Stimulated activated naive CD8-positive, alpha-beta T cell treated with anti-CD3 and anti-CD28 coated beads, Interleukin-15, amount 100 ng/mL, for 72 hours (primary cell): ENCODE data around the gene SAV1.
A peak's percentile ranks its signal among the peaks of the same experiment; 100 is the strongest.
"Not testable (repeated sequence)": the region's sequence is repeated elsewhere in the genome, so short reads cannot be mapped to it uniquely, and the experiment has no call there.

Experiments
- ATAC-seq: fragments of 150-1000 bp; cut with Tn5 transposase; 2 replicates; pipeline ENCODE4 v1.10.0; 2021; ENCODE audit warnings: mild to moderate bottlenecking, moderate library complexity
- DNase-seq, 2 donors: peaks; one replicate each; pipeline ENCODE4 v3.0.0; 2021 to 2022
- H3K27ac Mint-ChIP-seq, 2 donors: one replicate each; pipeline ENCODE4 v1.8.0; 2022; ENCODE audit warnings: mild to moderate bottlenecking in 2 of 2, mixed read lengths in 2 of 2, moderate library complexity in 2 of 2
- H3K27me3 Mint-ChIP-seq: one replicate; pipeline ENCODE4 v1.8.0; 2022; ENCODE audit warnings: mixed read lengths
- H3K4me1 Mint-ChIP-seq: one replicate; pipeline ENCODE4 v1.8.0; 2022; ENCODE audit warnings: mild to moderate bottlenecking, mixed read lengths
- H3K4me3 Mint-ChIP-seq, 2 donors: one replicate each; pipeline ENCODE4 v1.8.0; 2022; ENCODE audit warnings: mild to moderate bottlenecking in 2 of 2, mixed read lengths in 2 of 2, moderate library complexity in 1 of 2
- H3K9me3 Mint-ChIP-seq, 2 donors: one replicate each; pipeline ENCODE4 v1.8.0; 2022; ENCODE audit warnings: mixed read lengths in 2 of 2

Gene SAV1

GRCh38 chr14:50667996-50668825, at the start of gene SAV1:
TSS of gene SAV1 (minus strand) at chr14:50668306. CDS start at chr14:50667967, 339 bp downstream.
- Mint-ChIP-seq H3K4me3 (no peak within 1 kb of the TSS), H3K27ac (peak within 1 kb of the TSS in 1 of 2 donors; percentile 95)
- peak; percentile 63 to 65 for DNase-seq

DNA sequence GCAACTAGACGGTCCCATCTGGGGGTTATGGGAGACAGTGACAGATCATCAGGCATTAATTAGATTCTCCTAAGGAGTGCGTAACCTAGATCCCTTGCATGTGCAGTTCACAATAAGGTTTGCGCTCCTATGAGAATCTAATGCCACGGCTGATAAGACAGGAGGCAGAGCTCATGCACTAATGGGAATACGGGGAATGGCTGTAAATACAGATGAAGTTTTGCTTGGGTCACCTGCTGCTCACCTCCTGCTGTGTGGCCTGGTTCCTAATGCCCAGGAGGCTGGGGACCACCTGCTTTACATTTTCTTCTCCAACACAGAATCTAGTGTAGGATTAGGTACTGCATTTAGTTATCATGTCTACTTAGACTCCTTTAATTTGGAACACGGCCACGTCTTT, 49.7 kb upstream of the SAV1 start:
- Mint-ChIP-seq H3K4me1 (no peaks in the 10 kb centered on the region), H3K9me3 (no peaks in the 10 kb centered on the region), H3K27ac (no peak overlapping the region), H3K4me3 (no peak overlapping the region), H3K27me3 (no peaks in the 10 kb centered on the region)
- ATAC-seq (no peak), DNase-seq (no peak)

More at GRCh38 chr14:50667996-50668825, at the start of gene SAV1:
- H3K27me3 Mint-ChIP-seq = no peaks in the 10 kb centered on the region
- no peaks in the 10 kb centered on the region for H3K9me3 Mint-ChIP-seq
- ATAC-seq = peak; percentile 83
- H3K4me1 Mint-ChIP-seq = peaks cover 9% of the 10 kb centered on the region

DNA sequence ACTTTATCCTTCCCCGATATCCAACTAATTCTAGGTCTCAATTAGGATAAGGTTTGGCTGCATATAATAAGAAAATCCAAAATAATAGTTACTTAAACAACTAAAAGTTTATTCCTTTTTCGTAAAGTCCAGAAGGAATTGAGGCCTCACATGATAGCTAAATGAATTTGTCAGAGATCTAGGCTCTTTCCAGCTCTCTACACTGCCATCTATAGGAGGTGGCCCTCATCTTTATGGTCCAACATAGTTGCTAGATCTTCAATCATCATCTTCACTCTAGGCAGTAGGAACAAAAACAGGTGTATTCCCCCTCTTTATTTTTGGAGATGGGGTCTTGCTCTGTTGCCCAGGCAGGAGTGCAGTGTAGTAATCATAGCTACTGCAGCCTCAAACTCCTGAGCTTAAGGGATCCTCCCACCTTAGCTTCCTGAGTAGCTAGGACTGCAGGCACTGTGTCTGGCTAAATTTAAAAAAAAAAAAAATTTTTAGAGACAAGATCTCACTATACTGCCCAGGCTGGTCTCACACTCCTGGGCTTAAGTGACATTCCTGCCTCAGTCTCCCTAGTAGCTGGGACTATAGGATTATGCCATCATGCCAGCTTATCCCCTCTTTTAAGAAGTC, 46.5 kb upstream of the SAV1 start:
- Mint-ChIP-seq H3K4me1 (no peaks in the 10 kb centered on the region), H3K9me3 (no peaks in the 10 kb centered on the region), H3K27me3 (no peaks in the 10 kb centered on the region), H3K27ac (no peak overlapping the region), H3K4me3 (no peak overlapping the region)
- ATAC-seq = peak; percentile 67
- no peak for DNase-seq

DNA sequence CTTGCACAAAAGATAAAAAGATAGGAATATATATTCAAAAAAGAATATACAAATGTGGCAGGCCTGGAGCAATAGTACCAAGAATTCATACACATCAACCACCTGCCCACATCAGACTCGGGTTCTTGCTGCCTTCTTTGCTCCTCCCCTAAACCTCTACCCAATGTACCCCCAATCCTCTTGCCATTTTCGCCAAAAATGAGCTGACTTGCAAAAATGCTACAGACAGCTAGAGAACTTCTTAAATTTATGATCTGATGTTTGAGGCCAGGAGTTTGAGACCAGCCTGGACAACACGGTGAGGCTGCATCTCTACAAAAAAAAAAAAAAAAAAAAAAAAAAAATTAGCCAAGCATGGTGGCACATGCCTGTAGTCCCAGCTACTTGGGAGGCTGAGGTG, 42.9 kb upstream of the SAV1 start:
- no peak overlapping the region for H3K4me3 Mint-ChIP-seq
- no peaks in the 10 kb centered on the region for H3K9me3 Mint-ChIP-seq
- no peak for DNase-seq
- H3K4me1 Mint-ChIP-seq = no peaks in the 10 kb centered on the region
- no peaks in the 10 kb centered on the region for H3K27me3 Mint-ChIP-seq
- no peak overlapping the region for H3K27ac Mint-ChIP-seq
- no peak for ATAC-seq

- no peak for DNase-seq
Observed at GRCh38 chr14:50705026-50705593, 37.0 kb upstream of the SAV1 start.

DNA sequence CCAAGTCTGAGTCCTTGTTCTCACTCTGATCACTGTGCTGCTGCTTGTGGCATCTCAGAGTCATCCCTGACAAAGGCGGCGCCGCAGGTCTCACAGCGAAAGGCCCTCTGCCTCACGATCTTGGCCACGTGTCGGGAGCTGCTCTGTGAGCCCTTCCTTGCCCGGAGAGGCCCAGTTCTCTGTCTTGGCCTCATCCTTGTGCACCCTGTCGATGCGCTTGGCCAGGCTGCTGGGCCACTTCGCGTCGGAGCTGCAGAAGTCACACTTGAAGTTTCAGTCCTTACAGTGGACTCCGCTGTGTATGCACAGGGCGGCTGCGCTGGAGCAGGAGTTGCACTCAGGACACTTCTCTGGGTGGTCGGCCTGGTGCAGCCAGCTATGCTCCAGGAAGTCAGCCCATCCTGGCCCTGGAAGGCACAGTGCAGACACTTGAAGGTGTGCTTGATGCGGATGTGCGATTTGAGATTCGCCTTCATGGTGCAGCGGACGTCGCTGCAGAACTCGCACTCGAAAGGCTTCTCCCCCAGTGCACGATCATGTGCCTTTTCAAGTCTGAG, 36.4 kb upstream of the SAV1 start:
- Mint-ChIP-seq H3K27ac (no peak overlapping the region), H3K27me3 (peaks cover 20% of the 10 kb centered on the region), H3K4me3 (no peak overlapping the region), H3K4me1 (no peaks in the 10 kb centered on the region), H3K9me3 (peaks cover 0 to 8% of the 10 kb centered on the region in 2 donors)
- DNase-seq (no peak), ATAC-seq (no peak)

More at GRCh38 chr14:50705026-50705593, 37.0 kb upstream of the SAV1 start:
- no peak overlapping the region for H3K4me3 Mint-ChIP-seq
- H3K27ac Mint-ChIP-seq = no peak overlapping the region
- H3K27me3 Mint-ChIP-seq = peaks cover 14% of the 10 kb centered on the region
- no peak for ATAC-seq
- no peaks in the 10 kb centered on the region for H3K4me1 Mint-ChIP-seq
- peaks cover 0 to 8% of the 10 kb centered on the region in 2 donors for H3K9me3 Mint-ChIP-seq

- ATAC-seq = no peak
Observed at GRCh38 chr14:50697659-50698290, 29.7 kb upstream of the SAV1 start.

GRCh38 chr14:50694260-50694659, 26.2 kb upstream of the SAV1 start:
- Mint-ChIP-seq H3K9me3 (peaks cover 21 to 34% of the 10 kb centered on the region in 2 donors), H3K27me3 (peaks cover 13% of the 10 kb centered on the region)
- H3K27ac Mint-ChIP-seq, ATAC-seq, H3K4me1 Mint-ChIP-seq, H3K4me3 Mint-ChIP-seq, DNase-seq: not testable (repeated sequence)

More at GRCh38 chr14:50697659-50698290, 29.7 kb upstream of the SAV1 start:
- no peak for DNase-seq
- no peak overlapping the region for H3K27ac Mint-ChIP-seq
- H3K9me3 Mint-ChIP-seq = peaks cover 12 to 25% of the 10 kb centered on the region in 2 donors
- peaks cover 36% of the 10 kb centered on the region for H3K27me3 Mint-ChIP-seq
- H3K4me1 Mint-ChIP-seq = no peaks in the 10 kb centered on the region
- no peak overlapping the region for H3K4me3 Mint-ChIP-seq

DNA sequence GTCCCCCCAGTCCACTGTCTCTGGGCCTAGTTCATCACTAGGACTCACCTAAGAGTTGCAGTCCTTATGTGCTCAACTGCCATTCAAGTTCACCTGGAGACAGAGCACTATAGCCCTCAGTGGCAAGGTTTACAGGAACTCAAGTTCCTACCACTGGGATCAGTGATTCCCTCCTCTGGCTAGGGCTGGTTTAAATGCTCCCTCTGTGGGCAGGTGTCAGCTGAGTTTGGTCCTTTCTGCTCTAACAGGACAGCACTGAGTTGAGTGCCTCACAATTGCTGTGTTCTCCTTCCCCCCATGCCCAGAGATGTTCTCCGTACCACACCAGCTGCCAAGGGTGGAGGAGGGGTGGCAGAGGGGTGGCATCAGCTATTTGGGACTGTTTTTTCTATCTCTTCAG, 20.8 kb upstream of the SAV1 start:
- H3K27me3 Mint-ChIP-seq = no peaks in the 10 kb centered on the region
- H3K27ac Mint-ChIP-seq = no peak overlapping the region
- no peaks in the 10 kb centered on the region for H3K4me1 Mint-ChIP-seq
- no peak for DNase-seq
- peaks cover 16 to 37% of the 10 kb centered on the region in 2 donors for H3K9me3 Mint-ChIP-seq
- no peak overlapping the region for H3K4me3 Mint-ChIP-seq
- no peak for ATAC-seq

GRCh38 chr14:50679674-50680073, 11.6 kb upstream of the SAV1 start:
- H3K4me3 Mint-ChIP-seq = no peak overlapping the region

GRCh38 chr14:50678163-50678562, 10.1 kb upstream of the SAV1 start:
- H3K27ac Mint-ChIP-seq = no peak overlapping the region
- peaks cover 0 to 7% of the 10 kb centered on the region in 2 donors for H3K9me3 Mint-ChIP-seq
- DNase-seq = no peak
- H3K4me3 Mint-ChIP-seq = no peak overlapping the region
- peaks cover 20% of the 10 kb centered on the region for H3K4me1 Mint-ChIP-seq
- H3K27me3 Mint-ChIP-seq = no peaks in the 10 kb centered on the region
- ATAC-seq = no peak

More at GRCh38 chr14:50679674-50680073, 11.6 kb upstream of the SAV1 start:
- peaks cover 20% of the 10 kb centered on the region for H3K4me1 Mint-ChIP-seq
- peaks cover 0 to 7% of the 10 kb centered on the region in 2 donors for H3K9me3 Mint-ChIP-seq
- DNase-seq (no peak), ATAC-seq (no peak)
- no peak overlapping the region for H3K27ac Mint-ChIP-seq
- no peaks in the 10 kb centered on the region for H3K27me3 Mint-ChIP-seq

DNA sequence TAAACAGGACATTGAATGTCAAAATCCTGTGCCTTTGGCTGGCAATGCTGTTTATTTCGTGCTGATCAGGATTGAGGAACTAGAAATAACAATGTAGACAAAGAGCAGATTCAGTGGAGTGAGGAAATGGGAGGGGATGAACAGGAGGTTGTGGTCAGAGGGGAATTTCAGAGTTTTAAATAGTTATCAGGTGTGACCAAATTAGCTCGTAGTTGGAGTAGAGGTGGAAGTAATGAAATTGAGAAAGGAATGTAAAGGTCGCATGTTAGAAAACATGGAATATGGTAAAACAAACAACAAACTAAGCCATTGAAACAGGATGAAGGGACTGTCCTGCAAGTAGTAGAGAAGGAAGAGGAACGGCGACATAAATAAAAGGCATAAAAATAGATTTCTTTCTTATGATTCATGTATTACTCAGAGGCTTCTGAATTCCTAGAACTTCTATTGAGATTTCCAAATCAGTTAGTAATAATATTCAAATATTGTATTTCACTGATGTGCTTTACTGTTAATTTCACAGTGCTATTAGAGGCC, 9.5 kb upstream of the SAV1 start:
- DNase-seq (no peak), ATAC-seq (no peak)

GRCh38 chr14:50676814-50677516, 8.9 kb upstream of the SAV1 start:
- no peak for DNase-seq
- Mint-ChIP-seq H3K27me3 (no peaks in the 10 kb centered on the region), H3K4me1 (peaks cover 20% of the 10 kb centered on the region), H3K9me3 (peaks cover 0 to 7% of the 10 kb centered on the region in 2 donors), H3K4me3 (peak overlapping the region; percentile 36 to 51), H3K27ac (peak overlapping the region in 1 of 2 donors; percentile 15)
- ATAC-seq = no peak

More for the DNA sequence above, 9.5 kb upstream of the SAV1 start:
- peak overlapping the region; percentile 15 to 28 for H3K27ac Mint-ChIP-seq
- H3K4me1 Mint-ChIP-seq = peaks cover 20% of the 10 kb centered on the region
- H3K27me3 Mint-ChIP-seq = no peaks in the 10 kb centered on the region
- H3K9me3 Mint-ChIP-seq = peaks cover 0 to 7% of the 10 kb centered on the region in 2 donors
- peak overlapping the region; percentile 36 to 51 for H3K4me3 Mint-ChIP-seq

DNA sequence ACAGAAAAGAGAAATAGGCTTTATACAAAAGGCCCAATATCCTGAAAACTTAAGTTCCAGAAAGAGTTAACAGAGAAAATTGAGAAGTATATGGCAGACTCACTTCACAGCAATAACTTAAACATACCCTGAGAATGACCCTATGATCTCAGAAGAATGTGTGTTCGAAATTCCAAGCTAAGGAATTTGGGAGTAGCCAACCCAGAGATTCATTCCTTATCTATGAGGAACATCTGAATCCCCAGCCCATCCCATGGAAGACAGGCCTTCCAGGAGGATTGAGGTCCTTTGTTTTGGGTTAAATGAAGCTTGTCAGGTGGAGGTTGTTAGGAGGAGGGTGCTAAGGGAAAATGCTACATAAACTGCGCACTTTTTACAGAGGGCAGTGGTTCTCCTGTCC, 7.5 kb upstream of the SAV1 start:
- H3K27ac Mint-ChIP-seq = no peak overlapping the region
- peaks cover 0 to under 1% of the 10 kb centered on the region in 2 donors for H3K9me3 Mint-ChIP-seq
- no peak overlapping the region for H3K4me3 Mint-ChIP-seq
- DNase-seq (no peak), ATAC-seq (no peak)
- peaks cover 20% of the 10 kb centered on the region for H3K4me1 Mint-ChIP-seq
- no peaks in the 10 kb centered on the region for H3K27me3 Mint-ChIP-seq
